HG03066 (cell line): ENCODE results near the gene TMEM95.
"Not testable (repeated sequence)": the region's sequence is repeated elsewhere in the genome, so short reads cannot be mapped to it uniquely, and the experiment has no call there.

Source experiments
- ATAC-seq: cut with Tn5 transposase; IDR thresholded peaks from one replicate; pipeline ENCODE4 v1.9.1; 2021; ENCODE audit warnings: low read depth; ENCODE audit not compliant: unreplicated experiment

Gene TMEM95

GRCh38 chr17:7346761-7347614, 8.0 kb upstream of the TMEM95 start:
- no peak for ATAC-seq

- no peak for ATAC-seq
Observed at GRCh38 chr17:7347630-7348477, 7.1 kb upstream of the TMEM95 start.

GRCh38 chr17:7348478-7349242, 6.3 kb upstream of the TMEM95 start:
- no peak for ATAC-seq

GRCh38 chr17:7351665-7352502, 3.1 kb upstream of the TMEM95 start, which contains the start of gene KCTD11:
TSS of gene KCTD11 (plus strand) at chr17:7352162.
- ATAC-seq, result peak; percentile 63

DNA sequence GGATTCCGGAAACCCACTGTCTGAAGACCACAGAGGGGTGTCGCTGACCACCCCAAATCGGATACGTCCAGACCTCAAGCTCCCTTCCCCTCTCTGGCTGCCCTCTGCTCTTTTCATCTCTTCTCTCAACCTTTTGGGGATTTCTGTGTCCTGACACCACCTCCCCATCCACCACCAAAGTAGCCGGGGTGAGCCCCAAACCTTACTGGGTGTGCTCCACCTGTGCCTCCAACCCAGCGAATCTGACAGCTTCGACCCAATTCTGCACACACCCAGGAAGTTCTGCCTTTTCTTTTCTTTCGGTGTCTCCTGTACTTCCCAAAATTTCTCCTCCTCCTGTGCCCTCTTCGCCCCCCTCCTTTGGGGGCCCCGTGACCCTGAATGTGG, 2.5 kb upstream of the TMEM95 start:
- ATAC-seq, result no peak

DNA sequence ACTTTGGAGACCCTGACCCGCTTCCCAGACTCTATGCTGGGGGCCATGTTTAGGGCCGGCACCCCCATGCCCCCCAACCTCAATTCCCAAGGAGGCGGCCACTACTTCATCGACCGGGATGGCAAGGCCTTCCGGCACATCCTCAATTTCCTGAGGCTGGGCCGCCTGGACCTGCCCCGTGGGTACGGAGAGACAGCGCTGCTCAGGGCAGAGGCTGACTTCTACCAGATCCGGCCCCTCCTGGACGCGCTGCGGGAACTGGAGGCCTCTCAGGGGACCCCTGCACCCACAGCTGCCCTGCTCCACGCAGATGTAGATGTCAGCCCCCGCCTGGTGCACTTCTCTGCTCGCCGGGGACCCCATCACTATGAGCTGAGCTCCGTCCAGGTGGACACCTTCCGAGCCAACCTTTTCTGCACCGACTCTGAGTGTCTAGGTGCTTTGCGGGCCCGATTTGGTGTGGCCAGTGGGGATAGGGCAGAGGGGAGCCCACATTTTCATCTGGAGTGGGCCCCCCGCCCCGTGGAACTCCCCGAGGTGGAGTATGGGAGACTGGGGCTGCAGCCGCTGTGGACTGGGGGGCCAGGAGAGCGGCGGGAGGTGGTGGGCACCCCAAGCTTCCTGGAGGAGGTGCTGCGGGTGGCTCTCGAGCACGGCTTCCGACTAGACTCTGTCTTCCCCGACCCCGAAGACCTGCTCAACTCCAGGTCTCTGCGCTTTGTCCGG, 1.9 kb upstream of the TMEM95 start:
- ATAC-seq, result no peak

GRCh38 chr17:7354262-7354843, 603 bp upstream of the TMEM95 start:
- no peak for ATAC-seq

DNA sequence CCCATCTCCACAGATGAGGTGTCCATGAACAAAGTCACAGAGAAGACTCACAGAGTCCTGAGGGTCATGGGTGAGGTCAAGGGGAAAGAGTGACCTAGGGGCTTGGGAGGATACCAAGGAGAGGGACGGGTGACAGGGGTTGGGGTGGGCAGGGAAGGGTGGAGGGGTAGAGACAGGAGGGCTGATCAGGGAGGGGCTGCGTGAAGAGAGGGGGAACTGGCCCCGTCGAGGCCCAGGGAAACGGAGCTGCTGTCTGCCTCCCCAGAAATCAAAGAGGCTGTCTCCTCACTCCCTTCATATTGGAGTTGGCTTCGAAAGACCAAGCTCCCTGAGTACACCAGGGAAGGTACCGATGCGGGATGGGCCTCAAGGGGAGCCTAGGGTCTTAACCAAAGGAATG, 617 bp downstream of the TMEM95 start:
- no peak for ATAC-seq

- no peak for ATAC-seq
Observed at GRCh38 chr17:7356072-7356549, 1.2 kb downstream of the TMEM95 start.

- no peak for ATAC-seq
Observed at GRCh38 chr17:7356756-7357155, 1.8 kb downstream of the TMEM95 start.

- ATAC-seq, result no peak
Observed at GRCh38 chr17:7357381-7357780, 2.4 kb downstream of the TMEM95 start.

DNA sequence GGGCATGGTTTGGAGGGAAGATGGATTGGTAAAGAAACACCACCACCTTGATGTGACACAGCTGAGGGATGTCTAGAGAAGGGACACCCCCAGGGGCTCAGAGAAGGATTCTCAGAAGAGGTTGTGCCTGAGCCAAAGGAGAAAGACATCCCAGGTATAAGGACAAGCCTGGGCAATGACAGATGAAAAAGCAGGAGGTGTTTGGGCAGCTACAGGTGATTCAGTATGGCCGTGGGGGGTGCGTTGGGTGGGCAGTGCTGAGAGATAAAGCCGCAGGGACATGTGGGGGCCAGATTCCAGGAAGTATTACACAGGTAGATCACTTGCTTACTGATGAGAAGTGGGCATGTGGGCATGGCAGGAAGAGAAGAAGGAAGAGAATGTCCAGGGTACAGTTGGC, 7.0 kb downstream of the TMEM95 start:
- ATAC-seq, result no peak

DNA sequence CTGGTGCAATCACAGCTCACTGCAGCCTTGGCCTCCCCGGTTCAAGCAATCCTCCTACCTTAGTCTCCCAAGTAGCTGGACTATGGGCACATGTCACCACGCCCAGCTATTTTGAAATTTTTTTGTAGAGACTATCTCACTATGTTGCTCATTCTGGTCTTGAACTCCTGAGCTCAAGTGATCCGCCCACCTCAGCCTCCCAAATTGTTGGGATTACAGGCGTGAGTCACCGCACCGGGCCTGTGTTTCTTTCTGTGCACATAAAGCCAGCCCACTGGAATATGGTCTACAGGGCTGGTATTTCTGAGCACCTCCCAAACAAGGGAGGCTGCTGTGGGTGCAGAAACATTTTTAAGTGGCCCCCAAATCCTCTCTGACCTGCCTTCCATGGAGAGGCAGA, 8.4 kb downstream of the TMEM95 start:
- ATAC-seq, result no peak

- not testable (repeated sequence) for ATAC-seq
Observed at GRCh38 chr17:7365963-7366362, 11.0 kb downstream of the TMEM95 start.

- ATAC-seq, result no peak
Observed at GRCh38 chr17:7367083-7367482, 12.1 kb downstream of the TMEM95 start.

DNA sequence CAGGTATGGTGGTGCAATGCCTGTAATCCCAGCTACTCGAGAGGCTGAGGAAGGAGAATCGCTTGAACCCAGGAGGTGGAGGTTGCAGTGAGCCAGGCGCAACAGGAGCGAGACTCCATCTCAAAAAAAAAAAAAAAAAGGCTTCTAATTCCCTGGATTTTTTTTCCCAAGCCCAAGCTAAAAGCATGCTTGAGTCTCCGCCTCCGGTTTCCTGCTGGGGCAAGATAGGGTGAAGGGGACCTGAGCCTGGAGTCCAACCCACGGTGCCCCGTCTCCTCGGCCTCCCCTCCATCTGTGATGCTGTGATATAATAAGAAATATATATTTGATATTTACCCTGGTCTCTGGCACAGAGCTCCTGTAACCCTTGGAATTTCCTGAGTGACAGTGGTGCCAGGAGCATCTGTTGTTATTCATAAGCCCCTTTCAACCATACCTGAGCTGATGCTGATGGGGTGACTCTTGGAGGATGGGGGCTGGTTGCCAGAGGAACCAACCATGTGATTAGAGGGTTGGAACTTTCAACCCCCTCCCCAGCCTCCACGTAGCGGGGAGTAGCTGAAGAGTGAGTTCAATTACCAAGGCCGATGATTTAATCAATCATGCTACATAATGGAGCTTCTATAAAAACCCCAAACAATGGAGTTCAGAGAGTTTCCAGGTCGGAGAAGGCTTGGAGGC, 13.1 kb downstream of the TMEM95 start:
- no peak for ATAC-seq

- ATAC-seq, result not testable (repeated sequence)
Observed at GRCh38 chr17:7368599-7368994, 13.6 kb downstream of the TMEM95 start.

DNA sequence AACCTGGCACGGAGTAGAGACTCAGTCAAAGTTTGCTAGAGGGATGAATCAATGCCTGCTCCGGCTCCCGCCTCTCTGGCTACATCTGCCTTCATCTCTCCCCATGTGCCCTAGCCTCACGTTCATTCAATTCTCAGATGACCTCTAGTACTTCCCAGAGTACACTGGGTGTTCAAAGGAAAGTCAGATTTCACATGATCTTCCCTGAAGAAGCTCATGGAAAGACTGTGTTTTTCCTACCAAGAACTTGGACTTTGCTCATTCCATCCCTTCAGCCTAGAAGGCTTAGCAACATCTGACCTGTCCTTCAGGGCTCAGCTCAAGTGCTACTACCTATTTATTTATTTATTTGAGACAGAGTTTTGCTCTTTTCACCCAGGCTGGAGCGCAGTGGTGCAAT, 14.9 kb downstream of the TMEM95 start:
- no peak for ATAC-seq
